HG02678 (cell line): ENCODE measurements around the gene NAALADL1.
A peak's percentile ranks its signal among the peaks of the same experiment; 100 is the strongest.

ENCODE experiments used
- ATAC-seq: cut with Tn5 transposase; IDR thresholded peaks from one replicate; pipeline ENCODE4 v1.9.1; 2021; ENCODE audit warnings: mild to moderate bottlenecking, moderate library complexity; ENCODE audit not compliant: unreplicated experiment

NAALADL1 gene

GRCh38 chr11:65058419-65059054 is at the start of gene NAALADL1:
TSS of gene NAALADL1 (minus strand) at chr11:65058553. CDS start at chr11:65058521, 32 bp downstream.
- ATAC-seq: no peak

- ATAC-seq: no peak
These were observed 49.6 kb upstream of the NAALADL1 start for GRCh38 chr11:65107751-65108468.

- ATAC-seq: no peak
These were observed 48.7 kb upstream of the NAALADL1 start for GRCh38 chr11:65107078-65107477.

- no peak for ATAC-seq
These were observed 46.3 kb upstream of the NAALADL1 start for GRCh38 chr11:65104628-65105027.

GRCh38 chr11:65103476-65103875 is 45.1 kb upstream of the NAALADL1 start:
- no peak for ATAC-seq

- no peak for ATAC-seq
These were observed 44.1 kb upstream of the NAALADL1 start for GRCh38 chr11:65102142-65103095.

GRCh38 chr11:65100674-65101350 is 42.5 kb upstream of the NAALADL1 start:
- no peak for ATAC-seq

- no peak for ATAC-seq
These were observed 38.6 kb upstream of the NAALADL1 start for GRCh38 chr11:65096926-65097325.

- ATAC-seq: peak; percentile 74
These were observed 37.8 kb upstream of the NAALADL1 start, which contains the start of gene VPS51 for GRCh38 chr11:65095974-65096806. TSS of gene VPS51 (plus strand) at chr11:65096214. CDS start at chr11:65096251, 37 bp downstream.

- ATAC-seq: no peak
These were observed 37.1 kb upstream of the NAALADL1 start for GRCh38 chr11:65095427-65095826.

GRCh38 chr11:65090628-65091027 is 32.3 kb upstream of the NAALADL1 start:
- no peak for ATAC-seq

- ATAC-seq: no peak
These were observed 31.3 kb upstream of the NAALADL1 start for GRCh38 chr11:65089621-65090020.

- no peak for ATAC-seq
These were observed 29.5 kb upstream of the NAALADL1 start for GRCh38 chr11:65087827-65088226.

- ATAC-seq: no peak
These were observed 28.9 kb upstream of the NAALADL1 start for GRCh38 chr11:65087216-65087615.

- ATAC-seq: no peak
These were observed 28.5 kb upstream of the NAALADL1 start for GRCh38 chr11:65086809-65087208.

GRCh38 chr11:65085446-65085845 is 27.1 kb upstream of the NAALADL1 start:
- ATAC-seq: no peak

GRCh38 chr11:65084598-65085375 is 26.4 kb upstream of the NAALADL1 start:
- no peak for ATAC-seq

GRCh38 chr11:65083834-65084597 is 25.7 kb upstream of the NAALADL1 start, which contains the start of the genes CDCA5 and ZFPL1:
TSS of gene CDCA5 (minus strand) at chr11:65084040. CDS start at chr11:65083978, 62 bp downstream.
TSS of gene ZFPL1 (plus strand) at chr11:65084222. CDS start at chr11:65084699, 477 bp downstream.
- ATAC-seq: peak; percentile 88
